ENCODE measurements around the gene FARS2. TPM values are rescaled to one million over a fixed set of nuclear protein-coding genes. Genes with fewer than 3 reads are reported as not detected.
"Not testable (repeated sequence)": the region's sequence is repeated elsewhere in the genome, so short reads cannot be mapped to it uniquely, and the experiment has no call there.

FARS2 gene
- total RNA-seq, 1 experiment from 2014 or later, result 24.7 TPM

DNA sequence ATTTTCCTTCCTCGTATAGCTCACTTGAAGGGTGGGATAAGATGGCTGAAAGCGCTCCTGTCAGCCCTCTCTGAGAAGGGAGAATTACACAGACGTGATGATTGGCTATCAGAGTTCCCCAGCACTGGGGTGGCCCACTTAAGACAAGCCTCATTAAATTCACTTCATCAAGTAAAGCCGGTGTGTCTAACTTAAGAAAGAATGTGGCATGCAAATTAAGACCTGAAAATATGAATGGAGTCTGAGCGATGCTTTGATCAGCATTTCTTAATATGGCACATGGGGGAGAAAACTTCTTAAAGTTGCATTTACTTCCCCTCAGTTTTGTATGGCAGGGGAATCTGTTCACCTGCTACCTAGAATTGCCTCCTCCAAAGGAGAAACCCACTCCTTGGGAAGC is 369.3 kb downstream of the FARS2 start:
- no peak for DNase-seq (ENCODE audit: low read depth)

DNA sequence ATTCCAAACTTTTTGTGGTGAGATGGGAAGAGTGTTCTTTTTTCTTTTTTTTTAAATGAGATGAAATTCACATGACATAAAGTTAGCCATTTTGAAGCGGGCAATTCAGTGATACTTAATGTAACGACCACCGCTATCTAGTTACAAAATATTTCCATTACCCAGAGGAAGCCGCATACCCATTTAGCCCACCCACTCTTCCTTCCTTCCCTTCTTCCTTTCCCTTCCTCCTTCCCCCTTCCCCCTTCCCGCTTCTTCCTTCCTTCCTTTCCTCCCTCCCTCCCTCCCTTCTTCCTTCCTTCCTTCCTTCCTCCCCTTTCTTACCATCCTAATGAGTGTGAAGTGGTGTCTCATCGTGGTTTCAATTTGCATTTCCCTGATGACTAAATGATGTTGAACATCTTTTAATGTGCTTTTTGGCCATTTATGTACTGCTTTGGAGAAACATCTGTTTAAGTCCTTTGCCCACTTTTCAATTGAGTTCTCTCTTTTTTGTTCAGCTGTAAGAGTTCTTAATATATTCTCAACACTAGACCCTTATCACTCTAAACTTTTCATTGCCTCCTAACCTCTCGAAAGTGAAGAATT is 371.1 kb downstream of the FARS2 start:
- no peak for DNase-seq (ENCODE audit: low read depth)

DNA sequence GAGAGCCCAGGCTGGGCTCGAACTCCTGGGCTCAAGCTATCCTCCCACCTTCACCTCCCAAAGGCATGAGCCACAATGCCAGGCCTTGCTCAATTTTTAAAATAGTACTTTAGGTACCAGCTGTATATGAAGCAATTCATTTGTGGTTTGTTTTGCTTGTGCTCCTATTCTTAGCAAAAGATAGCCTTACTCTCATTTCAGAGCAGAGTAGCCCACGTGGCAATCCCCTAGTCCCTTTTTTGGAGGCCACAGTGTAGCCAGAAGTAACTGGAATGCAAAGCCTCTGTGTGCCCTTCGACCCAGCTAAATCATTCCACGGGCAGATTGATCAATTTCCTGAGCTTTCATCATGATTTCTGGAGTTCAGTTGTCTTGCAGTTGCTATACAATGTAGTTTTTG is 373.2 kb downstream of the FARS2 start:
- no peak for DNase-seq (ENCODE audit: low read depth)

DNA sequence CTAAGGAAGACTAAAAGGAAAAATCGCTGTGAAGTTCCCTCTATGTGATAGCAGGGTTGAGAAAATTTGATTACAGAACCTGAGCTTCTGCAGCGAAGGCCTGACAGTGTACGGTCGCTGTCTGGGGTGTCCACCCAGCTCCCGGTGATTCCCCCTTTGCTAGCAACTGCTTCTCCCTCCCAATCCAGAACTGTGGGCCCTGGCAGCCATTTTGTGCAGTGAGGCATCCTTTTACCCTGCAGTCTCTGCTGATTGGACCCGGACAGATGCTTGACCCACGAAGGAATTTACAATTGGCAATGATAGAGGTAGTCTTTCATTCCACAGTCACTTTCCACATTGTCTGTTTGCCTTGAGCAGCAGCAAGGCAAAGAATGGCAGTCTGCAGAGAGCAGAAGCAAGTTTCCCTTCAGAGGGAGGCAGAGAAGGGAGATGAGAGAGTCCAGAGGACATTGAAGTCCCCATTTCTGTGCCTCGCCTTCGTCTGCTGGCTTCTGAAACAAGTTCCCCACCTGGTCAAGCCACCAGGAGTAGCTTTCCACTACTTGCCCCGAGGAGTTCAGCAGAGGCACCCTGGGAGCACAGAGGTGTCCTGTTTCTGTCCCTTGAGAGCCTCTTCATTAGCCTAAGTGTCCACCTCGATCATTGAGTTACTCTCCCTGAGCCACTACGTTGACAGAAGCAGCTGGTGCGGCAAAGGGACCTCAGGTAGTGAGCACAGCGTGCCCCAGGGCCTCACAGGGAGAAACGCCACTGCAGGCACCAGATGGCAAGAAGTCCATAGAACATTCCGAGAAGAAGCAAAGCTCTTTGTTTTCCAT is 375.1 kb downstream of the FARS2 start:
- no peak for DNase-seq (ENCODE audit: low read depth)

DNA sequence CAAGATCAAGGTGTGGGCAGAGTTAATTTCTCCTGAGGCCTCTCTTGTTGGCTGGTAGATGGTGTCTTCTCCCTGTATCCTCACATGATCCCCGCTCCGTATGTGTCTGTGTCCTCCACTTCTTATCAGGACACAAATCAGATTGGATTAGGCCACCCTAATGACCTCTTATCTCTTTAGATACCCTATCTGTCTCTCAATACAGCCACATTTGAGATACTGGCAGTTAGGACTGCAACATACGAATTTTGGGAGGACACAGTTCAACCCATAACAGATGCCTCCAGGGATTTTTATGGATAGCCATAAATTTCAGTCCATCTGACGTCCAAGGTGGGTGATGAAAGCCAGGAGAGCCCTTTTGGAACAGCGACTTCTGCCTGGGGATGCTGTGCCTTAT is 376.4 kb downstream of the FARS2 start:
- no peak for DNase-seq (ENCODE audit: low read depth)

DNA sequence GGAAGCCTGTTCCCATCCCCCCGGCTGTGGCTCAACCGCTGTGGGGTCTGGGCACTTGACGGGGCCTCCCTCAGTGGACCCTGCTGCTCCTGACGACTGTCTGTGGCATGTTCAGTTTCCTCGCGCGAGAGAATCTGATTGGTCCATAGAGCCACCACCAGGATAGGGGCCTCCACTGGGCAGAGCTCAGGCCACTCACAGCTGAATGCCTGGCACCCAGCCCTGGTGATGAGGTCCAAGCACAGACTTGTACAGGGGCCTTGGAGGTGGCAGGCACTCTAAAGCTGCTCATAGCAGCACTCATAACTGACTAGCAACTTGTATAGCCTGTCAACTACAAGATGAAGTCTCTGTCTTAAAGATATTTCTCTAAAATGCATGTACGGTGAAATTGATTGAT is 377.4 kb downstream of the FARS2 start:
- DNase-seq (ENCODE audit: low read depth), result no peak

DNA sequence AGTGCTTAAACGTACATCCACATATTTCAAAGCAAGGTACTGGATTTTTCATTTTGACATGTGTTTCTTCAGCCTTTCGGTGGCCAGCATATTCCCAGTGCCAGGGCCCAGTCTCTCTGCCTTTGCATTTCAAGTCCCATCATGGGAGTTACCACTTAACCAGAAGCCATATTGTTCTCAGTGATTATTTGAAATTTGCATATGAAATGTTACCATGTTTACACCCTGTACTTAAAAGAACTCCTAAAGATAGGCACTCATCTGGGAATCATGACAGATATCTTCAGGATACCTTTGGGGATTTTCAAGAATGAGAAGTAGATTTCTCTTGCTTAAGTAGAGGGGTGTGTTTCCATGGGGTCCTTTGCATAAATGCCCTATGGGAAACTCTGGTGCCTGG is 377.9 kb downstream of the FARS2 start:
- DNase-seq (ENCODE audit: low read depth), result no peak

DNA sequence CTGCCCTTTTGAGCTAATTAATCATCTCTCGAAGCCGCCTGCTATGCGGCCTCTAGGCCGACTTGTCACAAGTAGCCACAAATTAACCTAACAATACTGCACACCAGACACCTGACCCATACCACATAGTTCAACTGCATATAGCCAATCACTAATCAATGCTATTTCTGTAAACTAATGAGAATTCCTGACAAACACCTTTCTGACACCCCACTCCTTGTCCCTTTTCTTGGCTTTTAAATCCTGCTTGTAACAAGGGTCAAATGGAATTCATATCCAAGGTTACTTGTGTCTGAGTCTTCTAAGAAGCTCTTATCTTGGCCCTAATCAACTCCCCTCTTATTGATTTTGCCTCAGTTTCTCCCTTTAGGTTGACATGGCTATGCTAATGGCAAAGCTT is 379.3 kb downstream of the FARS2 start:
- no peak for DNase-seq (ENCODE audit: low read depth)

DNA sequence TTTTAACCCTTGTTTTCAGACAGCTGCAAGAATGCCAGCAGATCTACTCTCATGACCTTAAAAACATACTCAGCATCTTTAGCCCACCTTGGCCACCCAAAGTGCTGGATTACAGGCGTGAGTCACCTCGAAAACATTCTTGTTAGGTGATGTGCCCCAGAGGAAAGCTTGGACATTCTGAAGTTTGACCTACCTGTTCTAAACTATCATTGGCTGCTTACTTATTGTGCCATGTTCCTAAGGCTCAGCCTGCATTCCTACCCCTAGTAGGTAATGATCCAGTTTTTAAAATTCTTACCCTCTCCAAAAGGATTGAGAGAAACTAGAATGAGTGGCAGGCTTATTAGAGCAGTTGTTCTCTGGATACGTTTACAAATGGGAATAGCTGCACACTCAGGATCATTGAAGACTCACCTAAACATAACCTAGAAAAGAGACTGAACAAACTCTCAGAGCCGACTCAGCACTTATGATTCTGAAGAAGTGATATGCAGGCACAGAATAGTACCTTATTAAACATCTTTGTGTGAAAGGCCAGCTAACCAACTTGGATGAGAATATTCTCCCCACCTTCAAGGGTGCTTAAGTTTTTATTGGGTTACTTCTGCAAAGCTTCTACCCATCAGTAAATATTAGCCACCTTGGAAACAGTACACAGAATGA is 383.3 kb downstream of the FARS2 start:
- no peak for DNase-seq (ENCODE audit: low read depth)

DNA sequence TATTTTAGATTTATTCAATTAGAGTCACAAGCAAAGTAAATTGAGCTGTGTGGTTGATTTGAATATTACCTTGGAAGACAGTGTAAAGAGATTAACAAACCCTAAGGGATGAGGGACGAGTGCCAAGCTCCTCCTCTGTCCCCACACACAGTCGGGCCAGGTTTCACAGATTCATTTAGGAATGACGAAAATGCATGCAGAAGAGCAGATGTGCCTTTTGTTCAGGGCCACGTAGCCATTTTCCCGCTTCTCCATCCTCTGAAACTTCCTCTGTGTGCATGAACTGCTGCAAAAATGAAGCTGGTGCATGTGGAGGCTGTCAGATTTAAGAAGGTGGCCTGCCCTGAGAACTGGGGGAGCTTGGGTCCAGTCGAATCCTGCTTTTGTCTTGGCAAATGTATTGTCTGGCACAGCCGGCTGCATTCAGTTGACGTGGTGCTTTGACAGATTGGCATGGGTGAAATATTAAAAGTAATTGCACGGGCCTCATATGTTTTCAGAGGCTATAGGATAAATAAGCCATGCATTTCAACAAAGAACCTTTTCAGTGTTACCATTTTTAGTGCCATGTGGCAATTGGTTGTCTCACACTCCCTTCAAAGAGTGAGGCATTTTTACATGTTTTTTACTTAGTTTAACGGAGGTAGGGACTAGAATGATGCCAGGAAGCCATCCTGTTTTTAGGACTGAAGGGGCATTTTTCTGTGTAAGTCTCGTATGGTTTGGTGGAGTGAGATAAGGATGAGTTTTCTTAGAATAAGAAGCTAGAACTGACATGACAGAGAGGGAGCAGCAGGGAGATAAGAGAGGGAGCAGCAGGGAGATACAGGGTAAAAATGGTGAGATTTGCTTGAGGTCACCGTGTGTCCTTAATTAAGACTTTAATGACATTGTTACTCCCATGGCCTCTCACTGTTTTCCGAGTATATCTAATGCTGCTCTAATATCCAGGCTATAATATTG is 384.3 kb downstream of the FARS2 start:
- no peak for DNase-seq (ENCODE audit: low read depth)

DNA sequence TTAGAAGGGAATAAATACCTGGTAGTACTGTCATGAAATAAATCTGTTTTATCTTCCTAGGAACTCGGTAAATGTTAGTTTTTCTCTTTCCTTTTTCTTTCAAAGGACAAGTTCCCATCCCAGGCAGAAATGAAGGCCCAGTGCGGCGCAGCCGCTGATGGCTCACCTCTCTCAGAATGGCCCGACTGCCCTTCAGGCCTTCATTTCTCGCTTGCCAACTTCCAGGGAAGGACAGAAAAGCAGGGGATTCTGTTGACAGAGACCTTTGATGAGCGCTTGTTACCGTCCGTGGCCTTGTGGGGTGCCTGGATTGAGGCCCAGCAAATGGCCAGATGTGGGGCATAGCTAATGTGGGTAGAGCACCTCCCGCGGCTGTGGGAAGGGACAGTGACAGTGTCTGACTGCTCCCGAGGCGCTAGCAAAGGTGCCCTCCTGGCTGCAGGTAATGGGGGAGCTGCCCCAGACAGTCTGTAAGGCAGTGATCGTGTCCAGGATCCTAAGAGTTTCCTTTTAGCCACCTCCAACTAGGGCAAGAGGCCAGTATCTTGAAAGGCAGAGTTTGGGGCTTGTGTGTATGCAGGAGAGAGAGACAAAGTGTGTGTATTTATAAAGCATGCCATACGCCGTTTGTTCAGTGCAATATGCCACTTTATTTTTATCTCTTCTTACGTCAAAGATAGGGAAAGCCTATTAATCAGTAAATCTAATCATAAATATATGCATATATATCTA is 391.3 kb downstream of the FARS2 start:
- no peak for DNase-seq (ENCODE audit: low read depth)

DNA sequence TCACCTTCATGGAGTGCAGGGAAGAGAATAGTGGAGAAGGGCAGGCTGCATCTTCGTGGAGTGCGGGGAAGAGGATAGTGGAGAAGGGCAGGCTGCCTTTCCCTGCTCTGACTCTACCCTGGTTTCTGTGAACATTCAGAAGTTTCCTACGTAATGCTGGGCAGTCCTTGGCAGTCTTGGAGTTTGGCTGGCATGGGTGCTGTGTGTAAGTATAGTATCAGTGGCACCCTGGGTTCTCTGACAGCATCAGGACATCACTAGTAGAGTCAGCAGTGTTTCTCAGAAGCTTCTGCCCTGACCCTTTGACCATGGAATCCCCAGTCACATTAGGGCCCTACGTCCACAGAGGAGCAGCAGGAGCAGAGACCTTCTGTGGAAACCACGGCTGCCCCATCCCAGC is 392.5 kb downstream of the FARS2 start:
- no peak for DNase-seq (ENCODE audit: low read depth)

DNA sequence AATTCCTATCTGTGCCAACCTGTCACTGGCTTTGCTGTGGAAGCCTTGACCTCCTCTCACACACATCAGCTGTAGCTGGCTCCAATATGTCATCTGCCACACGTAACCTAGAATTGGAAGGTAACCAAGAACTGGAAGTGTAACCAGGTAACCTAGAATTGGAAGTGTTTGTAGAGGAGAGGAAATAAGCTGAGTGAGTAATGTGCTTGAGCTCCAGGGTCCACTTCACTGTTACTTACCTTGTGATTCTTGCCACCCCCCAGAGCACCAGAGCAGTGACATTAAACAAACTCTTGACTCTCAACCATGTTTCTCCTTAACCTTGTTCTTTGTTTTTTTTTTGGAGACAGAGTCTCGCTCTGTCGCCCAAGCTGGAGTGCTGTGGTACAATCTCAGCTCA is 394.9 kb downstream of the FARS2 start:
- DNase-seq (ENCODE audit: low read depth), result no peak

DNA sequence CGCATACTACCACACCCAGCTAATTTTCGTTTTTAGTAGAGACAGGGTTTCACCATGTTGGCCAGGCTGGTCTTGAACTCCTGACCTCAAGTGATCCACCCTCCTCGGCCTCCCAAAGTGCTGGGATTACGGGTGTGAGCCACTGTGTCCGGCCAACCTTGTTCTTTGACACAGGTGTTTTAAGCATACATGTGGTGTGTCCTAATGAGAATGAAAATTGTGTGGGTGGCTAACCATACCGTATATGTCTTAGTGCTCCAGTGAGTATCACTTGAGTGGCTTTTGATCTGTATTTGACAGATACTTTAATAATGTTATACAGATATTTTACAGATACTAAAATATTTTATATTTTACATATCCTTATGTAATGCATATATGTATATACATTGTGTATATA is 395.4 kb downstream of the FARS2 start:
- DNase-seq (ENCODE audit: low read depth), result not testable (repeated sequence)

DNA sequence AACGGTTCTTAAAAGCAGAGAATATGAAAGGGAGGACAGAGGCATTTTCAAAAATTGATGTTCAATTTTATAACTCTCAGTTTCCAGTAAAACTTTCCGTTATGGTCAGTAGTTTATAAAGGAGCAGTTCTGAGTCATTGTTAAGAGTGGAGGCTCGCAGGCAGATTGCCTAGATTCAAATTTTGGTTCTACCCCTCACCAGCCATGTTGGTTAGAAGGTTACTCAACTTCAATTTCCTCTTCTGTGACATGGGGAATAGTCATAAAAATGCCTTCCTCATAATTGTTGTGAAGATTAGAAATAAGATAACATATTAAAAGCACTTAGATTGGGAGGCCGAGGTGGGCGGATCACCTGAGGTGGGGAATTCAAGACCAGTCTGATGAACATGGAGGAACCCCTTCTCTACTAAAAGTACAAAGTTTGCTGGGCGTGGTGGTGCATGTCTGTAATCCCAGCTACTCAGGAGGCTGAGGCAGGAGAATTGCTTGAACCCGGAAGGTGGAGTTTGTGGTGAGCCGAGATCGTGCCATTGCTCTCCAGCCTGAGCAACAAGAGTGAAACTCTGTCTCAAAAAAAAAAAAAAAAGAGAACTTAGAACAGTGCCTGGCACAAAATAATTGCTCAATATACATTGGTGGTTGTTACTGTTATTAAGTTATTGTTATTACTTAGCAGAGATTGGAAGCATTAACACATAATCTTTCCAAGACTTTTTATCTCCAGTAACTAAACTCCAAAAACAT is 396.5 kb downstream of the FARS2 start:
- DNase-seq (ENCODE audit: low read depth), result no peak

DNA sequence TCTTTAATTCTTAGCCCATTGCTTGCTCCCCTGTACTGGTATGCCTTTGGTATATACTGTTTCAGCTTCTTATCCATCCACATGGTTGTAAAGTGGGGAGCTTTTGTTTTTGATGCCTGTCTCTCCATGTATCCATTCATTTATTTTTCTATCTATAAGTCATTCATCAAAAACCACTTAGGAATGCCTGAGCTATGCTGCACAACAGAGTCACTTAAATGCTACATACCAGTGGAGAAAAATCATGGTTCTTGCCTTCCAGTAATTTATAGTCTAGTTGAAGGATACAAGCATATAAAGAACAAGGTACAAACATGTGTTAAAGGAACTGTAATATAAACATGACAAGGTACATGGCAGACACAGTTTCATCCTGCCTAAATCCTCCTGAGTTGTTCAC is 398.2 kb downstream of the FARS2 start:
- DNase-seq (ENCODE audit: low read depth), result no peak

DNA sequence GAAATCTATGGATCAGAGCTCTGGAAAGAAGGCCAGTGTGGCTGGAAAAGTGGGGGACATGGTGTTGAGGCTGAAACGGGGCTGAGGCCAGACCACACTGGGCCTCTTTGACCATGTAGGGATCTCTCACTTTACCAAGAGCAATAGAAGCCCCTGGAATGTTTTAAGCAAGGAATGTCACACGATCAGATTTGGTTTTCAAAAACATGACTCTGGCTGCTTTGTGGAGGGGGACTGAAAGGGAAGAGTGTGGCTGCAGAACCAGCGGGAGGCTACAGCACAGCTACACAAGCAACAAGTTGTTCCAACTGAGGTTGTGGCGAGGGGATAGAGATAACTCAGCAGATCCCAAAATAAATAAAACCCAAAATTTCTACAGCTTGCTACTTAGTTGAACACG is 399.5 kb downstream of the FARS2 start:
- no peak for DNase-seq (ENCODE audit: low read depth)

DNA sequence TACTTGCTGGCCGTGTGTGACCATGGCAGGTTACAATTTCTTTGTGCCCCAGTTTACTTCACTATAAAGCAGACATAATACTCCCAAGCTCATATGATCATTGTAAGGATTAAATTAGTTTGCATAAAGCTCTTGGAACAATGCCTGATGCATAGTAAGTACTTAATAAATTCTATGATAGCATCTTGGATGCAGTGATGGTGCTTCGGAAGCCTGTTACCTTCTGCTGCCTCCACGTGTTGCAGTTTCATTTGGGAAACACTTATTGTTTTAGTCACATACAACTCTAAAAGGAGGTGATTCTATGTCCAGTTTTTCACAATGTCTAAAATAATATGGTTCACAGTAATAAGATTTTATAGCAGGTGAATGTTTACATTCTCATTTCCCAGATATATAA is 401.5 kb downstream of the FARS2 start:
- no peak for DNase-seq (ENCODE audit: low read depth)

DNA sequence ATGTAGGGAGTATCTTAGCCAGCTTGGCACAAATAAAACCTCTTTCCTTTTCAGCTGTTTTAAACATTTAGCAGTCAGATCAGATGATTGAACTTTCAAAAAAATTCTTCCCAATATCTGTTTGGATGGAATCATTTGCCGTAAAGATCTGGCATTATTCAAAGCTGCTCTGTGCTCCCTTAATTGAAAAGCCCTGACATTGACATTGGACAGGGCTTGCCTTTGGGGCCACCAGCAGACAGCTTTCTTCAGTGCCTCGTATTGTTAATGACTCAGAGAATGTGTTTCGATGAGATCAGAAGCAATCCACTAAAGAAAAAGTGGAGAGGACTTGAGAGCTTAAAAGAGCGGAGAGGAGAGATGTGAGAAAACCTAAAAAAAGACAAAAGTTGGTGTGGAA is 401.9 kb downstream of the FARS2 start:
- no peak for DNase-seq (ENCODE audit: low read depth)

DNA sequence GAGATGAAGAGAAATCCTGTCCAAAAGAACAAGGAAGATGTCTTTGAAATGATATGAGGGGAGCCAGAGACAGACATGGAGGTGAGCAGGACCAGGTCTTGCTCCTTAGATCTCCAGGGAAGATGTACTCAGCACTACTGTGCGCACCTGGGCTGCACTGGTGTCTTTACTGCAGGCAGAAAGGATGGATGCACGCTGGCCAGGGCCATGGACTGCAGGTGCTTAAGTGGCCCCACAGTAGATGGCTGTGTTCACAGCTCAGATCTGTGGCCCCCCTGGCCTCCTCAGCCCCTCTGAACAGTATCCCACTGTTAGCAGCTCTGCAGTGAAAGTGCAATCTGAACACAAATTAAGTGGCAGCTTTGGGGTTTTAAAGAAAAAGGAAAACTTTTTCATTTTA is 402.4 kb downstream of the FARS2 start:
- DNase-seq (ENCODE audit: low read depth), result no peak

DNA sequence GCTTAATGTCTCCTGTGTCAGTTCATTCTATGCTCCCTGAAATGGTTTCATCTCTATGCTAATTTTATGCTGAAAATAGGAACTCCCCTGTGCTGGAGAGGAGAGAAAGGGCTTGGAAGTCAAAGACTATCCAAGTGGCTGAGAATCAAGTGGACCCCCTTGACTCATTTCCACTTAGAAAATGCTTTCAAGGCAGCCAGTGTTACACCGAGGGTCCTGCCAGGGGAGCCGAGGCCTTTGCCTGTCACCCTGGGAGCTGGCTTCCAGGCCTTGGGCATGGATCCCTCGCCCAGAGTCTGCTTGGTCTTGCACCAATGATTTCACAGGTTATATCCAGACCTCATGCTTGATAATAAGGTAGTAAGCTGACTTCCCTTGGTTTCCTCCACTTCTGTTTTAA is 402.8 kb downstream of the FARS2 start:
- DNase-seq (ENCODE audit: low read depth), result no peak
